A673 (cell line): Measurements from ENCODE around the gene DUS3L. TPM values are rescaled to one million over a fixed set of nuclear protein-coding genes. Genes with fewer than 3 reads are reported as not detected.

ENCODE experiments used
- BruUV-seq: library from RNA; stranded (reverse); fragments of 400-500 nt; replicated peaks from 2 replicates; lab custom pipeline; 2021; lab: Mats Ljungman, UMichigan
- CTCF ChIA-PET: fragments of 300-600 bp; sonication (Branson Sonifier 250); formaldehyde crosslinking; loops from one replicate; lab custom pipeline; 2022; ENCODE audit warnings: antibody characterized with exemption; lab: Charles Lee
- POLR2A ChIA-PET: fragments of 300-600 bp; sonication (Branson Sonifier 250); formaldehyde crosslinking; loops from one replicate; lab custom pipeline; 2022; ENCODE audit warnings: antibody characterized with exemption; ENCODE audit not compliant: low non-redundant PET; lab: Charles Lee
- DNase-seq: peaks from one replicate; pipeline ENCODE4 v3.0.0-alpha.2; 2015; ENCODE audit warnings: low spot score
- H3K27ac ChIP-seq: fragments of 200-600 bp; sonication (generic); 2 replicates; pipeline ENCODE4 v1.5.1; 2016; ENCODE audit warnings: mixed run types, low read depth, mild to moderate bottlenecking, mixed read lengths, antibody characterized with exemption, low read length; ENCODE audit not compliant: poor library complexity, severe bottlenecking
- H3K27me3 ChIP-seq: fragments of 200-600 bp; sonication (generic); replicated peaks from 2 replicates; pipeline ENCODE4 v1.6.1; 2017; ENCODE audit warnings: mixed run types, low read depth, mild to moderate bottlenecking, mixed read lengths, antibody characterized with exemption, low read length; ENCODE audit not compliant: insufficient read depth, poor library complexity
- H3K36me3 ChIP-seq: fragments of 200-600 bp; sonication (generic); 2 replicates; pipeline ENCODE4 v1.6.1; 2016; ENCODE audit warnings: mixed run types, mild to moderate bottlenecking, mixed read lengths, antibody characterized with exemption, low read length; ENCODE audit not compliant: insufficient read depth, poor library complexity, severe bottlenecking
- H3K4me1 ChIP-seq: fragments of 200-600 bp; sonication (generic); 2 replicates; pipeline ENCODE4 v1.6.1; 2017; ENCODE audit warnings: mixed run types, mild to moderate bottlenecking, mixed read lengths, antibody characterized with exemption, low read length; ENCODE audit not compliant: insufficient read depth, poor library complexity, severe bottlenecking
- H3K4me3 ChIP-seq: fragments of 200-600 bp; sonication (generic); 2 replicates; pipeline ENCODE4 v1.5.1; 2016; ENCODE audit warnings: low read depth, mixed run types, mild to moderate bottlenecking, mixed read lengths, low read length; ENCODE audit not compliant: poor library complexity, severe bottlenecking
- H3K9me3 ChIP-seq: fragments of 200-600 bp; sonication (generic); 2 replicates; pipeline ENCODE4 v1.6.1; 2016; ENCODE audit warnings: mixed run types, low read depth, mild to moderate bottlenecking, mixed read lengths, antibody characterized with exemption, low read length; ENCODE audit not compliant: poor library complexity, severe bottlenecking
- CTCF ChIP-seq: fragments of 300-800, 200-600 bp; sonication (generic); conservative IDR thresholded peaks from 2 replicates; pipeline ENCODE4 v1.5.1; 2017; ENCODE audit warnings: low read depth, mild to moderate bottlenecking, antibody characterized with exemption, low read length, moderate library complexity, mixed read lengths
- EZH2 ChIP-seq: fragments of 200-600 bp; sonication (generic); IDR thresholded peaks from 2 replicates; pipeline ENCODE4 v1.6.1; 2017; ENCODE audit warnings: borderline replicate concordance, low read depth, mild to moderate bottlenecking, mixed read lengths, antibody characterized with exemption, low read length; ENCODE audit not compliant: poor library complexity, severe bottlenecking
- intact Hi-C: fragments of 100-400 bp; cut with micrococcal nuclease; formaldehyde crosslinking; loops from one replicate; pipeline ENCODE4 v1.10.0; 2022; ENCODE audit not compliant: unreplicated experiment
- total RNA-seq: library from RNA; stranded (reverse); gene quantifications from 2 replicates; pipeline ENCODE4 v1.2.3, GENCODE V29; 2021

The DUS3L gene
- total RNA-seq, 1 experiment from 2014 or later = 85.3 TPM

- no peak for DNase-seq
Measured at GRCh38 chr19:5789351-5789761, 1.6 kb downstream of the DUS3L start.

GRCh38 chr19:5788422-5788821 is 2.5 kb downstream of the DUS3L start:
- Histone ChIP-seq H3K36me3 (peaks cover 49% of the 10 kb centered on the region), H3K27ac (no peak overlapping the region), H3K4me3 (no peak overlapping the region), H3K27me3 (no peaks in the 10 kb centered on the region), H3K4me1 (peaks cover 7% of the 10 kb centered on the region), H3K9me3 (no peaks in the 10 kb centered on the region)
- no TSS peak for BruUV-seq
- DNase-seq = no peak
- TF ChIP-seq CTCF (no peak), EZH2 (no peak)
- POLR2A ChIA-PET = interaction anchor here (0.6 kb wide), 1 partner anchor 106 kb away, joined by 3 read pairs; no protein-coding TSS in a partner anchor
- CTCF ChIA-PET = no interaction called here
- intact Hi-C loops = no loop called here

More at GRCh38 chr19:5789351-5789761, 1.6 kb downstream of the DUS3L start:
- BruUV-seq = no TSS peak
- POLR2A ChIA-PET = interaction anchor here (0.6 kb wide), 1 partner anchor 18 kb away, joined by 20 read pairs; no protein-coding TSS in a partner anchor
- intact Hi-C loops = no loop called here
- Histone ChIP-seq H3K27me3 (no peaks in the 10 kb centered on the region), H3K4me3 (no peak overlapping the region), H3K36me3 (peaks cover 49% of the 10 kb centered on the region), H3K27ac (no peak overlapping the region), H3K9me3 (no peaks in the 10 kb centered on the region), H3K4me1 (peaks cover 7% of the 10 kb centered on the region)
- CTCF ChIA-PET = no interaction called here
- TF ChIP-seq EZH2 (no peak), CTCF (no peak)

GRCh38 chr19:5787409-5788182 is 3.4 kb downstream of the DUS3L start:
- H3K27ac ChIP-seq = no peak overlapping the region
- no peaks in the 10 kb centered on the region for H3K9me3 ChIP-seq
- BruUV-seq = no TSS peak
- intact Hi-C loops = no loop called here
- no peaks in the 10 kb centered on the region for H3K27me3 ChIP-seq
- H3K4me3 ChIP-seq = no peak overlapping the region
- ChIA-PET POLR2A (no interaction called here), CTCF (no interaction called here)
- TF ChIP-seq CTCF (no peak), EZH2 (no peak)
- no peak for DNase-seq
- H3K4me1 ChIP-seq = peaks cover 7% of the 10 kb centered on the region
- peaks cover 49% of the 10 kb centered on the region for H3K36me3 ChIP-seq
